ENCODE results near the gene NPTX2. TPM values are rescaled to one million over a fixed set of nuclear protein-coding genes. Genes with fewer than 3 reads are reported as not detected.

The NPTX2 gene
- total and polyA plus RNA-seq, 2 of the 8 experiments (the other 6 are each of a cell fraction or from before 2014, with no cell fraction given) = 18.4 to 19.2 TPM

DNA sequence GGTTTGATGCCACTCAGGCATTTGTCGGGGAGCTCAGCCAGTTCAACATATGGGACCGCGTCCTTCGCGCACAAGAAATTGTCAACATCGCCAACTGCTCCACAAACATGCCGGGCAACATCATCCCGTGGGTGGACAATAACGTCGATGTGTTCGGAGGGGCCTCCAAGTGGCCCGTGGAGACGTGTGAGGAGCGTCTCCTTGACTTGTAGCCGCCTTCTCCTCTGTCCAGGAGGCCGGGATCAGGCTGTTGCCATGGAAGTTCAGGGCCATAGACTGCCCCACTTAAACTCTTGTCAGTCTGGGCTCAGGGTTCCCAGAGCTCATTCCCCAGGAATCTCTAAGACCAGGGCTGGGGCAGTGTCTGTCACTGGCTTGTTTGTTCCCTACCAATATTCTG is 11.3 kb downstream of the NPTX2 start:
- Histone ChIP-seq H2AFZ (ENCODE audit: low read length) (no peak overlapping the region), H3K18ac (ENCODE audit: extremely low read depth, low read length) (peak overlapping the region; percentile 24), H4K8ac (ENCODE audit: extremely low read depth, insufficient read depth, low read length) (no peak overlapping the region), H4K91ac (replicated peaks; ENCODE audit: insufficient read length, low read length) (no peak overlapping the region), H2BK12ac (ENCODE audit: low read depth, low read length) (no peak overlapping the region), H3K79me2 (ENCODE audit: control insufficient read depth in 1 of 2, insufficient read depth in 2 of 2, low read length in 2 of 2) (no peaks in the 10 kb centered on the region), H4K5ac (ENCODE audit: insufficient read length, low read depth, low read length) (no peak overlapping the region), H2BK5ac (ENCODE audit: low read depth, low read length) (no peak overlapping the region), H3K9me3 (ENCODE audit: insufficient read depth in 2 of 2, low read depth in 1 of 2, low read length in 1 of 2) (no peaks in the 10 kb centered on the region; a peak in 1 of 4 replicates), H3K4ac (replicated peaks; ENCODE audit: insufficient read length, low read depth, low read length) (no peak overlapping the region), H3K9ac (replicated peaks in 1 of 4; ENCODE audit: extremely low read depth in 1 of 4, low read depth in 3 of 4, low read length in 3 of 4) (no peak overlapping the region), H3K36me3 (ENCODE audit: control insufficient read depth in 2 of 4, insufficient read depth in 4 of 4, low read length in 3 of 4) (no peaks in the 10 kb centered on the region; a peak in 1 of 8 replicates), H3K79me1 (ENCODE audit: low read depth, low read length) (no peaks in the 10 kb centered on the region), H3K4me3 (ENCODE audit: extremely low read depth in 1 of 4, insufficient read depth in 2 of 4, low read depth in 3 of 4, low read length in 4 of 4) (no peak overlapping the region; a peak in 2 of 8 replicates), H3K27ac (ENCODE audit: low read depth, low read length) (no peak overlapping the region), H3K14ac (ENCODE audit: insufficient read length) (no peak overlapping the region), H3K4me2 (ENCODE audit: insufficient read depth in 1 of 2, low read depth in 2 of 2, low read length in 2 of 2) (no peak overlapping the region), H3K4me1 (replicated peaks in 1 of 4; ENCODE audit: control insufficient read depth in 3 of 4, insufficient read depth in 4 of 4, low read length in 3 of 4) (peaks cover 0 to 21% (median 7%) of the 10 kb centered on the region in 4 experiments; a peak in 6 of 7 replicates), H3K23me2 (ENCODE audit: low read depth, low read length) (no peaks in the 10 kb centered on the region), H3K56ac (replicated peaks; ENCODE audit: insufficient read length, low read depth, low read length) (no peak overlapping the region), H3K23ac (ENCODE audit: insufficient read length) (no peak overlapping the region), H2AK5ac (ENCODE audit: low read depth, low read length) (no peak overlapping the region), H4K20me1 (replicated peaks in 1 of 2; ENCODE audit: control insufficient read depth in 1 of 2, insufficient read depth in 2 of 2, low read length in 2 of 2) (peaks cover 0 to 2% of the 10 kb centered on the region in 2 experiments), H2BK120ac (replicated peaks; ENCODE audit: low read depth, low read length) (no peak overlapping the region), H2BK20ac (ENCODE audit: low read length) (no peak overlapping the region), H2BK15ac (ENCODE audit: low read length) (no peak overlapping the region), H3K27me3 (replicated peaks in 1 of 4; ENCODE audit: control insufficient read depth in 3 of 4, extremely low read depth in 1 of 4, insufficient read depth in 3 of 4, low read length in 3 of 4) (no peaks in the 10 kb centered on the region)
- CTCF ChIA-PET (ENCODE audit: partially characterized antibody) = interaction anchor here (4.2 kb wide), 1 partner anchor 10 kb away, joined by 22 read pairs; the partner anchor contains the start of gene NPTX2
- FAIRE-seq (no peak), DNase-seq (ENCODE audit: low read depth in 1 of 2, low spot score in 2 of 2) (no peak)
- POLR2A ChIA-PET (ENCODE audit: partially characterized antibody) = interaction anchor here (1.3 kb wide), 1 partner anchor 9 kb away, joined by 5 read pairs; no protein-coding TSS in a partner anchor
- no peak for TF ChIP-seq SUZ12 (IDR thresholded peaks at IDR 0.05; ENCODE audit: low read length)
- TF ChIP-seq, protein P1, sequence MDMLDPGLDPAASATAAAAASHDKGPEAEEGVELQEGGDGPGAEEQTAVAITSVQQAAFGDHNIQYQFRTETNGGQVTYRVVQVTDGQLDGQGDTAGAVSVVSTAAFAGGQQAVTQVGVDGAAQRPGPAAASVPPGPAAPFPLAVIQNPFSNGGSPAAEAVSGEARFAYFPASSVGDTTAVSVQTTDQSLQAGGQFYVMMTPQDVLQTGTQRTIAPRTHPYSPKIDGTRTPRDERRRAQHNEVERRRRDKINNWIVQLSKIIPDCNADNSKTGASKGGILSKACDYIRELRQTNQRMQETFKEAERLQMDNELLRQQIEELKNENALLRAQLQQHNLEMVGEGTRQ (IDR thresholded peaks at IDR 0.05; ENCODE audit: low read length) = no peak
- no peak for TF ChIP-seq RAD21 (IDR thresholded peaks at IDR 0.05 in 1 of 2, conservative IDR thresholded peaks at IDR 0.05 in 1 of 2; ENCODE audit: low read depth in 2 of 2, low read length in 2 of 2)
- no peak for TF ChIP-seq HDAC6 (IDR thresholded peaks at IDR 0.05; ENCODE audit: low read depth, low read length)
- no peak for TF ChIP-seq POU5F1 (IDR thresholded peaks at IDR 0.05; ENCODE audit: low read depth, low read length)
- TF ChIP-seq SIX5 (IDR thresholded peaks at IDR 0.05; ENCODE audit: low read depth, low read length) = no peak
- no peak for TF ChIP-seq ZNF274 (IDR thresholded peaks at IDR 0.05; ENCODE audit: borderline replicate concordance, extremely low read depth, low read length)
- no peak for TF ChIP-seq TBP (IDR thresholded peaks at IDR 0.05; ENCODE audit: low read depth, low read length)
- no peak for TF ChIP-seq ATF2 (IDR thresholded peaks at IDR 0.05; ENCODE audit: low read length)
- 93% methylated on average over 16 of the region's 16 CpGs; no CpG with 5 or more reads in 1 of the 2 experiments for WGBS, 2 experiments (ENCODE audit: extremely low coverage in 1 of 2, insufficient coverage in 1 of 2, insufficient read length in 1 of 2, insufficient replicate concordance in 2 of 2, low coverage in 1 of 2, low lambda C conversion rate in 2 of 2, missing lambda C conversion rate in 1 of 2)
